Upper lobe of left lung (tissue), 6 donors: ENCODE results near the gene GPR84. TPM values are rescaled to one million over a fixed set of nuclear protein-coding genes. Genes with fewer than 3 reads are reported as not detected.

ENCODE experiments used
- ATAC-seq, 2 donors: fragments of 200-7000 bp; cut with Tn5 transposase; one replicate each; pipeline ENCODE4 v1.9.1; 2022; ENCODE audit warnings: mild to moderate bottlenecking in 2 of 2, moderate library complexity in 2 of 2; ENCODE audit not compliant: low FRiP score in 2 of 2
- DNase-seq, 2 donors: peaks; one replicate each; pipeline ENCODE4 v3.0.0-alpha.2; 2019 to 2020
- H3K27ac ChIP-seq, 4 donors: fragments of 200-600 bp; sonication (generic); one replicate each; pipeline ENCODE4 v1.5.1; 2016 to 2019
- H3K27me3 ChIP-seq, 4 donors: fragments of 200-600 bp; sonication (generic); one replicate each; pipeline ENCODE4 v1.5.1; 2017 to 2019
- H3K36me3 ChIP-seq, 4 donors: fragments of 200-600 bp; sonication (generic); one replicate each; pipeline ENCODE4 v1.5.1; 2016 to 2019
- H3K4me1 ChIP-seq, 4 donors: fragments of 200-600 bp; sonication (generic); one replicate each; pipeline ENCODE4 v1.5.1; 2018 to 2019
- H3K4me3 ChIP-seq, 4 donors: fragments of 200-600 bp; sonication (generic); one replicate each; pipeline ENCODE4 v1.5.1; 2017 to 2019; ENCODE audit warnings: mild to moderate bottlenecking in 2 of 4, moderate library complexity in 1 of 4
- H3K9me3 ChIP-seq, 4 donors: fragments of 200-600 bp; sonication (generic); one replicate each; pipeline ENCODE4 v1.5.1; 2018 to 2019
- EP300 ChIP-seq, 4 donors: sonication (generic); formaldehyde crosslinking; IDR thresholded peaks; one replicate each; pipeline ENCODE4 v1.5.1; 2017; ENCODE audit warnings: antibody characterized with exemption in 4 of 4, control low read depth in 2 of 4
- POLR2A ChIP-seq, 4 donors: fragments of 450-650 bp; IDR thresholded peaks; one replicate each; pipeline ENCODE4 v1.5.1; 2016 to 2017; ENCODE audit warnings: antibody characterized with exemption in 4 of 4, mild to moderate bottlenecking in 2 of 4
- POLR2AphosphoS5 ChIP-seq, 2 donors: sonication (generic); formaldehyde crosslinking; IDR thresholded peaks; one replicate each; pipeline ENCODE4 v1.5.1; 2017; ENCODE audit warnings: antibody characterized with exemption in 2 of 2
- WGBS, 2 donors: methylation state at CpG; one replicate each; pipeline ENCODE4 v1.1.5; 2017 to 2018; 5-methylcytosine and 5-hydroxymethylcytosine counted together
- total RNA-seq, 6 donors: library from RNA; depleted of rRNA in 4 of 6; stranded (reverse); fragments of >200 nt in 4 of 6; gene quantifications; one replicate each; pipeline versions ENCODE4 v1.1.0 to v1.2.1, GENCODE V29; 2016 to 2021
- TF ChIP-seq, protein P1 (sequence below), 6 experiments: fragments of 450-650 bp in 4 of 6; fragments of 200-600 bp in 2 of 6; sonication (generic) in 2 of 6; IDR thresholded peaks; one replicate each; pipeline ENCODE4 v1.5.1; 2016 to 2019; ENCODE audit warnings: antibody characterized with exemption in 6 of 6
- donor health status: DM: no; HTN: no; CAD: no; lungs with moderate emphysema.
- donor health status: DM: no; HTN: yes; CAD: no; lungs with severe emphysema.

The GPR84 gene
- total RNA-seq, 6 donors from 2014 or later, result 0.39 to 2.1 (median 1.1) TPM; not detected in 2

DNA sequence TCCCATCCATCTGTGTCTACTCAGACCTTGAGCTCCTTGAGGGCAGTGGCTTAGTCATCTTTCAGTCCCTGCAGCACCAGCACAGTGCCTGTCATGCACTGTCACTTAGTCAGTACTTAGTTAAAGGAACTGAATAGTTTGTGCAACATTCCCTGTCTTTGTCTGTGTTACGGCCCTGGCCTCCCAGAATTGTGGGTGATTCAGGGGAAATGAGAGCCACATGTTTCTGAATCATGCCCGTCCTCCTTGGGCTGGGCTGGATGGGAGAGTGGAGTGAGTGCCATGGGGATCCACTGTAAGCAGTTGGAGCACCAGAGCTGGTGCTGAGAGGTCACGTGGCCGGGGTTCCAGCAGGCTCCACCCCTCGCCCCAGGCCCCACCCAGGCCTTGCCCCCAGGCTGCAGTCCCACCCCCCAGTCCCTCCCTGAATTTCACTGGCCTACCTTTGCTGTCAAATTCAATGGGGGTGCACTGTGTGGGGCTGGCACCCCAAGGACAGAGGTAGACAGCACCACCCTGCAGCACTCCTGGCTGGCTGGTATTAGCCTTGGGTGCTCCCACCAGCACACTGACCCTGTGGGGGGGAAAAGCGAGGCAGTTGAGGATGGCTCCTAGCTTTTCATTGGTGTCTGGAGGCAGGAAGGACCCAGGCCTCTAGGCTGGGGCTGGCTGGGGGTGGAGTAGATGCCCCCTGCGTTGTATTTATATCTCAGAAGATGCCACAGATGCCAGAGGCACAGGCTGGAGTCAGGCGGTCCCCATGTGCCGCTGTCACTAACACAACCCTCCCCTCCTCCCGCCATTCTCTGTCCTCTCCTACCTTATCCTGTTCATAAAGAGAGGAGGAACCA is 47.3 kb upstream of the GPR84 start:
- TF ChIP-seq POLR2A (IDR thresholded peaks at IDR 0.05) (peak in 1 of 4 donors; percentile 40), POLR2AphosphoS5 (IDR thresholded peaks at IDR 0.05) (peak; percentile 38 to 83), EP300 (IDR thresholded peaks at IDR 0.05) (peak in 1 of 4 donors; percentile 28)
- TF ChIP-seq, protein P1, sequence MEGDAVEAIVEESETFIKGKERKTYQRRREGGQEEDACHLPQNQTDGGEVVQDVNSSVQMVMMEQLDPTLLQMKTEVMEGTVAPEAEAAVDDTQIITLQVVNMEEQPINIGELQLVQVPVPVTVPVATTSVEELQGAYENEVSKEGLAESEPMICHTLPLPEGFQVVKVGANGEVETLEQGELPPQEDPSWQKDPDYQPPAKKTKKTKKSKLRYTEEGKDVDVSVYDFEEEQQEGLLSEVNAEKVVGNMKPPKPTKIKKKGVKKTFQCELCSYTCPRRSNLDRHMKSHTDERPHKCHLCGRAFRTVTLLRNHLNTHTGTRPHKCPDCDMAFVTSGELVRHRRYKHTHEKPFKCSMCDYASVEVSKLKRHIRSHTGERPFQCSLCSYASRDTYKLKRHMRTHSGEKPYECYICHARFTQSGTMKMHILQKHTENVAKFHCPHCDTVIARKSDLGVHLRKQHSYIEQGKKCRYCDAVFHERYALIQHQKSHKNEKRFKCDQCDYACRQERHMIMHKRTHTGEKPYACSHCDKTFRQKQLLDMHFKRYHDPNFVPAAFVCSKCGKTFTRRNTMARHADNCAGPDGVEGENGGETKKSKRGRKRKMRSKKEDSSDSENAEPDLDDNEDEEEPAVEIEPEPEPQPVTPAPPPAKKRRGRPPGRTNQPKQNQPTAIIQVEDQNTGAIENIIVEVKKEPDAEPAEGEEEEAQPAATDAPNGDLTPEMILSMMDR (IDR thresholded peaks at IDR 0.05), result no peak
- peak; percentile 86 to 87 for DNase-seq
- Histone ChIP-seq H3K27me3 (no peaks in the 10 kb centered on the region), H3K4me3 (peak overlapping the region in 1 of 4 donors; percentile 88), H3K4me1 (peaks cover 52 to 67% (median 59%) of the 10 kb centered on the region in 4 donors), H3K27ac (peak overlapping the region; percentile 83 to 93 (median 87)), H3K9me3 (no peaks in the 10 kb centered on the region), H3K36me3 (peaks cover 7 to 47% (median 25%) of the 10 kb centered on the region in 4 donors)
- peak; percentile 86 to 90 for ATAC-seq
- 34 to 43% methylated on average over 5 to 9 of the region's 10 CpGs for WGBS, 2 donors

DNA sequence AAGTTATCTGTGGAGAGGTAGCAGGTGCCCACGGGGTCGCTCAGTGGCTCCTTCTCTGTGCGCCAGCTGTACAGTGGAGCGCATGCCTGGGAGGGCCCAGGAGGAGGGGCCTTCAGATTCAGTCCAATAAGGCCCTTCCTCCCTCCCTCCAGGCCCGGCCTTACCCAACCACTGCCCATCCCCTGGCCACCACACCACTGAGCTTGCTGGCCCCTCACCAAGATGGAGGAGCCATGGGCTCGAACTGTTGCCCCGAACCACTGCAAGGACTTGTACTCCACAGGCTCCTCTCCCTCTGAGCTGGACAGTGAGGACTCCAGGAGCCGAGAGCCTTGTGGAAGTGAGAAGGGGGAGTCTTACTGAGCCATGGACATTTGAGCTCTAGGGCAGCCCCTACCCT is 45.0 kb upstream of the GPR84 start:
- TF ChIP-seq POLR2AphosphoS5 (IDR thresholded peaks at IDR 0.05) (no peak), EP300 (IDR thresholded peaks at IDR 0.05) (no peak), POLR2A (IDR thresholded peaks at IDR 0.05) (no peak)
- TF ChIP-seq, protein P1 (IDR thresholded peaks at IDR 0.05), result no peak
- Histone ChIP-seq H3K27me3 (no peaks in the 10 kb centered on the region), H3K27ac (no peak overlapping the region), H3K9me3 (no peaks in the 10 kb centered on the region), H3K4me3 (no peak overlapping the region), H3K36me3 (peaks cover 10 to 70% (median 44%) of the 10 kb centered on the region in 4 donors), H3K4me1 (peaks cover 36 to 44% (median 40%) of the 10 kb centered on the region in 4 donors)
- WGBS, 2 donors, result 88 to 98% methylated on average over 7 to 8 of the region's 8 CpGs
- ATAC-seq (no peak), DNase-seq (no peak)

DNA sequence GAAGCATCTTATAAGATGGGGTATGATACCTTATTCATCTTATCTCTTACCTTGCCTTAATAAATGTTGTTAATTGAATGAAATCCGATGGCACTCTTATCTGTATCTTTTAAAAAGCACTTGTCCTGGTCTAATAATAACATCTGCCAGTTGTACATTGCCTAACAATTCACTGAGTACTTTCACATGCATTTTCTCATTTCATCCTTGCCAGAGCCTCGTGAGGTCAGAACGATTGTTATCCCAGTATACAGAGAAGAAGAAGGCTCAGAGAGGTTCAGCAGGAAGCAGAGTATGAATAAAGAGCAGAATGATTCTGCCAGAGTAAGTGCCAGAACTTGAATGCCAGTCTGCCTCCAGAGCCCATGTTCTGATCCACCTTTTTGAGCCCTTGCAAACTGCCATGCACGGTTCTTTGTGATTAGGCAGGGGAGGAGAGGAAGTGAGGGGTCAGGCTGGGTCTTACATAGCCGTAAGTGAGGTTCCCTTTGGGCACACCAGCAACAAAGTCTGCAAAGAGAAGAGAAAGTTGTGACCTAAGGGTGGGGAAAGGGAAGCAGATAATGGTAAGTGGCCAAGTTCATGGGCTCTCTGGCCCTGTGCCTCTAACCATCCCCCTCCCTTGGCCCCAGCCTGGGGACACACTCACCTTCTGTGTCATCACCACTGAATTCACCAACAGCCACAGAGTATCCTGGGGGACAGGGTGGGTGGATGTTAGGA is 43.1 kb upstream of the GPR84 start:
- H3K4me3 ChIP-seq, result no peak overlapping the region
- H3K4me1 ChIP-seq, result peaks cover 17 to 25% (median 22%) of the 10 kb centered on the region in 4 donors
- peak in 1 of 2 donors; percentile 5 for ATAC-seq
- H3K27ac ChIP-seq, result peak overlapping the region in 3 of 4 donors; percentile 7 to 67 (median 18)
- no peaks in the 10 kb centered on the region for H3K9me3 ChIP-seq
- H3K36me3 ChIP-seq, result peaks cover 10 to 90% (median 63%) of the 10 kb centered on the region in 4 donors
- no peak for TF ChIP-seq POLR2A (IDR thresholded peaks at IDR 0.05)
- TF ChIP-seq, protein P1 (IDR thresholded peaks at IDR 0.05), result no peak
- TF ChIP-seq POLR2AphosphoS5 (IDR thresholded peaks at IDR 0.05), result no peak
- no peak for TF ChIP-seq EP300 (IDR thresholded peaks at IDR 0.05)
- 42 to 46% methylated on average over 5 of the region's 5 CpGs for WGBS, 2 donors
- DNase-seq, result no peak
- no peaks in the 10 kb centered on the region for H3K27me3 ChIP-seq

DNA sequence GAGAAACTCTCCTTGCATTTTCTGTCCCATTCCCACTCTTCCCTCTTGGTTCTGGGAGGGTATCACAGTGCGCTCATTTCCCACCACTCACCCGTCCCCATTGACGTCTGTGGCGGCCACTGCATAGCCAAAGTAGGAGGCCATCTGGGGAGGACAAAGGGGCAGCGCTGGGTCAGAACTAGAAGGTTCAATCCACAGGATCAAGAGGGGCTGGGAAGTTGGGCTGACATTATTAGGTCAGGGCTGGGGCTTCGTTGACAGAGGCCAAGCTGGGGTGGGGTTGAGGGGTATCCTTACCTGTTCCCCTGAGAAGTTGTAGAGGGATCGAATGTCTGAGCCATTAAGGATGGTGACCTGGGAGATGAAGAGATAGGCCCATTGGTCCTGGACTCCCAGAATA is 41.3 kb upstream of the GPR84 start:
- no peak for TF ChIP-seq POLR2AphosphoS5 (IDR thresholded peaks at IDR 0.05)
- no peak for TF ChIP-seq POLR2A (IDR thresholded peaks at IDR 0.05)
- TF ChIP-seq, protein P1 (IDR thresholded peaks at IDR 0.05), result no peak
- TF ChIP-seq EP300 (IDR thresholded peaks at IDR 0.05), result no peak
- 91 to 97% methylated on average over 7 of the region's 7 CpGs for WGBS, 2 donors
- Histone ChIP-seq H3K27ac (no peak overlapping the region), H3K4me1 (peaks cover 3 to 9% (median 6%) of the 10 kb centered on the region in 4 donors), H3K9me3 (no peaks in the 10 kb centered on the region), H3K4me3 (no peak overlapping the region), H3K36me3 (peaks cover 21 to 99% (median 81%) of the 10 kb centered on the region in 4 donors), H3K27me3 (no peaks in the 10 kb centered on the region)
- ATAC-seq (no peak), DNase-seq (no peak)
